HepG2 (cell line): ENCODE results near the gene PLSCR1. TPM values are rescaled to one million over a fixed set of nuclear protein-coding genes. Genes with fewer than 3 reads are reported as not detected.

Experiments
- AGO1 ChIP-seq: fragments of 200-400 bp; formaldehyde crosslinking; IDR thresholded peaks from 2 replicates; pipeline ENCODE4 v1.6.1; 2017; ENCODE audit warnings: mild to moderate bottlenecking, low read depth, low read length, moderate library complexity; ENCODE audit not compliant: poor library complexity, severe bottlenecking
- ATF7-NPFF ChIP-seq: sonication (generic); formaldehyde crosslinking; IDR thresholded peaks from 2 replicates; pipeline ENCODE4 v1.8.1; 2023; ENCODE audit warnings: mild to moderate bottlenecking, low read depth, missing genetic modification reagents, moderate library complexity
- BCL6 ChIP-seq: IDR thresholded peaks from 2 replicates; pipeline ENCODE4 v1.6.1; 2016; ENCODE audit warnings: missing genetic modification reagents, missing compliant biosample characterization
- DR1 ChIP-seq: sonication (generic); formaldehyde crosslinking; IDR thresholded peaks from 2 replicates; pipeline ENCODE4 v1.8.0; 2021; ENCODE audit warnings: mild to moderate bottlenecking, missing genetic modification reagents, inconsistent platforms
- ETV5 ChIP-seq: IDR thresholded peaks from 2 replicates; pipeline ENCODE4 v1.6.1; 2018; ENCODE audit warnings: missing biosample characterization, missing genetic modification reagents, inconsistent platforms, borderline replicate concordance
- GPN1 ChIP-seq: sonication (generic); formaldehyde crosslinking; IDR thresholded peaks from 2 replicates; pipeline ENCODE4 v1.5.1; 2020; ENCODE audit warnings: missing genetic modification reagents, borderline replicate concordance
- MTA3 ChIP-seq: sonication (generic); formaldehyde crosslinking; IDR thresholded peaks from 2 replicates; pipeline ENCODE4 v1.4.0; 2020; ENCODE audit warnings: missing genetic modification reagents
- PREB ChIP-seq: sonication (generic); formaldehyde crosslinking; IDR thresholded peaks from 2 replicates; pipeline ENCODE4 v1.4.0; 2020; ENCODE audit warnings: missing genetic modification reagents
- ZNF768 ChIP-seq: sonication (generic); formaldehyde crosslinking; IDR thresholded peaks from 2 replicates; pipeline ENCODE4 v1.4.0; 2020; ENCODE audit warnings: missing genetic modification reagents
- polyA plus RNA-seq, 8 experiments: library from polyadenylated mRNA; depleted of rRNA in 3 of 8; stranded (reverse) in 7 of 8; unstranded in 1 of 8; fragments of >200 nt; fragmentation: Illumina TruSeq in 4 of 8; extraction: Trizol in 4 of 8; gene quantifications; 2 replicates each; pipeline versions ENCODE4 v1.2.1 to v1.2.3, GENCODE V29; 2011 to 2016; ENCODE audit warnings: low read depth in 4 of 8, missing spikeins in 1 of 8, mixed read lengths in 1 of 8; ENCODE audit not compliant: insufficient read depth in 1 of 8
- total RNA-seq, 5 experiments: library from RNA; depleted of rRNA; stranded (reverse); fragments of >200 nt; fragmentation: Illumina TruSeq; extraction: Trizol; gene quantifications; 2 replicates each; pipeline ENCODE4 v1.2.3, GENCODE V29; 2016; ENCODE audit warnings: low read depth in 1 of 5
- TF ChIP-seq, protein P1 (sequence below): sonication (generic); formaldehyde crosslinking; IDR thresholded peaks from 2 replicates; pipeline ENCODE4 v1.4.0; 2020; ENCODE audit warnings: missing genetic modification reagents
- TF ChIP-seq, protein P2 (sequence below): sonication (generic); formaldehyde crosslinking; IDR thresholded peaks from 2 replicates; pipeline ENCODE4 v1.8.1; 2022; ENCODE audit warnings: mild to moderate bottlenecking, missing genetic modification reagents
- TF ChIP-seq, protein P3 (sequence below): fragments of 450-650 bp; IDR thresholded peaks from 2 replicates; pipeline ENCODE4 v1.6.1; 2017; ENCODE audit warnings: mild to moderate bottlenecking
- TF ChIP-seq, protein P4 (sequence below): sonication (generic); formaldehyde crosslinking; IDR thresholded peaks from 2 replicates; pipeline ENCODE4 v1.8.0; 2022; ENCODE audit warnings: mild to moderate bottlenecking, missing genetic modification reagents, moderate library complexity
- TF ChIP-seq, protein P5 (sequence below): sonication (generic); formaldehyde crosslinking; IDR thresholded peaks from 2 replicates; pipeline ENCODE4 v1.8.1; 2022; ENCODE audit warnings: low read depth, mild to moderate bottlenecking, missing genetic modification reagents

PLSCR1 gene
- total and polyA plus RNA-seq, 2 of the 13 experiments (the other 11 are each of a cell fraction or from before 2014, with no cell fraction given): 33.8 to 34.1 TPM

- TF ChIP-seq, protein P1, sequence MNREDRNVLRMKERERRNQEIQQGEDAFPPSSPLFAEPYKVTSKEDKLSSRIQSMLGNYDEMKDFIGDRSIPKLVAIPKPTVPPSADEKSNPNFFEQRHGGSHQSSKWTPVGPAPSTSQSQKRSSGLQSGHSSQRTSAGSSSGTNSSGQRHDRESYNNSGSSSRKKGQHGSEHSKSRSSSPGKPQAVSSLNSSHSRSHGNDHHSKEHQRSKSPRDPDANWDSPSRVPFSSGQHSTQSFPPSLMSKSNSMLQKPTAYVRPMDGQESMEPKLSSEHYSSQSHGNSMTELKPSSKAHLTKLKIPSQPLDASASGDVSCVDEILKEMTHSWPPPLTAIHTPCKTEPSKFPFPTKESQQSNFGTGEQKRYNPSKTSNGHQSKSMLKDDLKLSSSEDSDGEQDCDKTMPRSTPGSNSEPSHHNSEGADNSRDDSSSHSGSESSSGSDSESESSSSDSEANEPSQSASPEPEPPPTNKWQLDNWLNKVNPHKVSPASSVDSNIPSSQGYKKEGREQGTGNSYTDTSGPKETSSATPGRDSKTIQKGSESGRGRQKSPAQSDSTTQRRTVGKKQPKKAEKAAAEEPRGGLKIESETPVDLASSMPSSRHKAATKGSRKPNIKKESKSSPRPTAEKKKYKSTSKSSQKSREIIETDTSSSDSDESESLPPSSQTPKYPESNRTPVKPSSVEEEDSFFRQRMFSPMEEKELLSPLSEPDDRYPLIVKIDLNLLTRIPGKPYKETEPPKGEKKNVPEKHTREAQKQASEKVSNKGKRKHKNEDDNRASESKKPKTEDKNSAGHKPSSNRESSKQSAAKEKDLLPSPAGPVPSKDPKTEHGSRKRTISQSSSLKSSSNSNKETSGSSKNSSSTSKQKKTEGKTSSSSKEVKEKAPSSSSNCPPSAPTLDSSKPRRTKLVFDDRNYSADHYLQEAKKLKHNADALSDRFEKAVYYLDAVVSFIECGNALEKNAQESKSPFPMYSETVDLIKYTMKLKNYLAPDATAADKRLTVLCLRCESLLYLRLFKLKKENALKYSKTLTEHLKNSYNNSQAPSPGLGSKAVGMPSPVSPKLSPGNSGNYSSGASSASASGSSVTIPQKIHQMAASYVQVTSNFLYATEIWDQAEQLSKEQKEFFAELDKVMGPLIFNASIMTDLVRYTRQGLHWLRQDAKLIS (CRISPR knock-in tag): peak; percentile 76; the same call in 1 of the 2 replicates
- TF ChIP-seq, protein P2, sequence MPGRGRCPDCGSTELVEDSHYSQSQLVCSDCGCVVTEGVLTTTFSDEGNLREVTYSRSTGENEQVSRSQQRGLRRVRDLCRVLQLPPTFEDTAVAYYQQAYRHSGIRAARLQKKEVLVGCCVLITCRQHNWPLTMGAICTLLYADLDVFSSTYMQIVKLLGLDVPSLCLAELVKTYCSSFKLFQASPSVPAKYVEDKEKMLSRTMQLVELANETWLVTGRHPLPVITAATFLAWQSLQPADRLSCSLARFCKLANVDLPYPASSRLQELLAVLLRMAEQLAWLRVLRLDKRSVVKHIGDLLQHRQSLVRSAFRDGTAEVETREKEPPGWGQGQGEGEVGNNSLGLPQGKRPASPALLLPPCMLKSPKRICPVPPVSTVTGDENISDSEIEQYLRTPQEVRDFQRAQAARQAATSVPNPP: peak; percentile 65; the same call in 1 of the 2 replicates
- TF ChIP-seq ETV5 (CRISPR knock-in tag) (peak; percentile 75; the same call in 1 of the 2 replicates), BCL6 (peak; percentile 34; the same call in 1 of the 2 replicates), AGO1 (peak; percentile 89), PREB (CRISPR knock-in tag) (no peak), MTA3 (CRISPR knock-in tag) (no peak), DR1 (CRISPR knock-in tag) (no peak), ATF7-NPFF (CRISPR knock-in tag) (no peak; the same call in 1 of the 2 replicates), ZNF768 (CRISPR knock-in tag) (peak; percentile 40; the same call in 1 of the 2 replicates), GPN1 (CRISPR knock-in tag) (no peak)
- TF ChIP-seq, protein P3, sequence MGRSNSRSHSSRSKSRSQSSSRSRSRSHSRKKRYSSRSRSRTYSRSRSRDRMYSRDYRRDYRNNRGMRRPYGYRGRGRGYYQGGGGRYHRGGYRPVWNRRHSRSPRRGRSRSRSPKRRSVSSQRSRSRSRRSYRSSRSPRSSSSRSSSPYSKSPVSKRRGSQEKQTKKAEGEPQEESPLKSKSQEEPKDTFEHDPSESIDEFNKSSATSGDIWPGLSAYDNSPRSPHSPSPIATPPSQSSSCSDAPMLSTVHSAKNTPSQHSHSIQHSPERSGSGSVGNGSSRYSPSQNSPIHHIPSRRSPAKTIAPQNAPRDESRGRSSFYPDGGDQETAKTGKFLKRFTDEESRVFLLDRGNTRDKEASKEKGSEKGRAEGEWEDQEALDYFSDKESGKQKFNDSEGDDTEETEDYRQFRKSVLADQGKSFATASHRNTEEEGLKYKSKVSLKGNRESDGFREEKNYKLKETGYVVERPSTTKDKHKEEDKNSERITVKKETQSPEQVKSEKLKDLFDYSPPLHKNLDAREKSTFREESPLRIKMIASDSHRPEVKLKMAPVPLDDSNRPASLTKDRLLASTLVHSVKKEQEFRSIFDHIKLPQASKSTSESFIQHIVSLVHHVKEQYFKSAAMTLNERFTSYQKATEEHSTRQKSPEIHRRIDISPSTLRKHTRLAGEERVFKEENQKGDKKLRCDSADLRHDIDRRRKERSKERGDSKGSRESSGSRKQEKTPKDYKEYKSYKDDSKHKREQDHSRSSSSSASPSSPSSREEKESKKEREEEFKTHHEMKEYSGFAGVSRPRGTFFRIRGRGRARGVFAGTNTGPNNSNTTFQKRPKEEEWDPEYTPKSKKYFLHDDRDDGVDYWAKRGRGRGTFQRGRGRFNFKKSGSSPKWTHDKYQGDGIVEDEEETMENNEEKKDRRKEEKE: no peak
- TF ChIP-seq, protein P4, sequence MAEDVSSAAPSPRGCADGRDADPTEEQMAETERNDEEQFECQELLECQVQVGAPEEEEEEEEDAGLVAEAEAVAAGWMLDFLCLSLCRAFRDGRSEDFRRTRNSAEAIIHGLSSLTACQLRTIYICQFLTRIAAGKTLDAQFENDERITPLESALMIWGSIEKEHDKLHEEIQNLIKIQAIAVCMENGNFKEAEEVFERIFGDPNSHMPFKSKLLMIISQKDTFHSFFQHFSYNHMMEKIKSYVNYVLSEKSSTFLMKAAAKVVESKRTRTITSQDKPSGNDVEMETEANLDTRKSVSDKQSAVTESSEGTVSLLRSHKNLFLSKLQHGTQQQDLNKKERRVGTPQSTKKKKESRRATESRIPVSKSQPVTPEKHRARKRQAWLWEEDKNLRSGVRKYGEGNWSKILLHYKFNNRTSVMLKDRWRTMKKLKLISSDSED (CRISPR knock-in tag): no peak
- TF ChIP-seq, protein P5, sequence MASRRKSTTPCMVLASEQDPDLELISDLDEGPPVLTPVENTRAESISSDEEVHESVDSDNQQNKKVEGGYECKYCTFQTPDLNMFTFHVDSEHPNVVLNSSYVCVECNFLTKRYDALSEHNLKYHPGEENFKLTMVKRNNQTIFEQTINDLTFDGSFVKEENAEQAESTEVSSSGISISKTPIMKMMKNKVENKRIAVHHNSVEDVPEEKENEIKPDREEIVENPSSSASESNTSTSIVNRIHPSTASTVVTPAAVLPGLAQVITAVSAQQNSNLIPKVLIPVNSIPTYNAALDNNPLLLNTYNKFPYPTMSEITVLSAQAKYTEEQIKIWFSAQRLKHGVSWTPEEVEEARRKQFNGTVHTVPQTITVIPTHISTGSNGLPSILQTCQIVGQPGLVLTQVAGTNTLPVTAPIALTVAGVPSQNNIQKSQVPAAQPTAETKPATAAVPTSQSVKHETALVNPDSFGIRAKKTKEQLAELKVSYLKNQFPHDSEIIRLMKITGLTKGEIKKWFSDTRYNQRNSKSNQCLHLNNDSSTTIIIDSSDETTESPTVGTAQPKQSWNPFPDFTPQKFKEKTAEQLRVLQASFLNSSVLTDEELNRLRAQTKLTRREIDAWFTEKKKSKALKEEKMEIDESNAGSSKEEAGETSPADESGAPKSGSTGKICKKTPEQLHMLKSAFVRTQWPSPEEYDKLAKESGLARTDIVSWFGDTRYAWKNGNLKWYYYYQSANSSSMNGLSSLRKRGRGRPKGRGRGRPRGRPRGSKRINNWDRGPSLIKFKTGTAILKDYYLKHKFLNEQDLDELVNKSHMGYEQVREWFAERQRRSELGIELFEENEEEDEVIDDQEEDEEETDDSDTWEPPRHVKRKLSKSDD (CRISPR knock-in tag): no peak; the same call in 1 of the 2 replicates
Observed at GRCh38 chr3:146544002-146544928, at the start of gene PLSCR1 (continued).
